KMS-11 (cell line): ENCODE measurements around the gene TCF4.

ENCODE experiments used
- H2AFZ ChIP-seq: fragments of 200-600 bp; sonication (generic); 2 replicates; pipeline ENCODE4 v1.6.1; 2016; ENCODE audit warnings: antibody characterized with exemption, mixed run types, low read depth
- H3K27ac ChIP-seq: fragments of 200-600 bp; sonication (generic); 2 replicates; pipeline ENCODE4 v1.6.1; 2016; ENCODE audit warnings: mild to moderate bottlenecking, mixed run types
- H3K27me3 ChIP-seq: fragments of 200-600 bp; sonication (generic); 2 replicates; pipeline ENCODE4 v1.6.1; 2017; ENCODE audit warnings: mild to moderate bottlenecking, low read depth, mixed run types, moderate library complexity; ENCODE audit not compliant: insufficient read depth
- H3K36me3 ChIP-seq: fragments of 200-600 bp; sonication (generic); 2 replicates; pipeline ENCODE4 v1.6.1; 2017; ENCODE audit warnings: mild to moderate bottlenecking, mixed run types; ENCODE audit not compliant: insufficient read depth
- H3K4me1 ChIP-seq: fragments of 200-600 bp; sonication (generic); 2 replicates; pipeline ENCODE4 v1.6.1; 2016; ENCODE audit warnings: mild to moderate bottlenecking, low read depth, mixed run types; ENCODE audit not compliant: poor library complexity, severe bottlenecking
- H3K4me2 ChIP-seq: fragments of 200-600 bp; sonication (generic); 2 replicates; pipeline ENCODE4 v1.7.0; 2016; ENCODE audit warnings: mild to moderate bottlenecking, mixed run types
- H3K4me3 ChIP-seq: fragments of 200-600 bp; sonication (generic); IDR thresholded peaks from 2 replicates; pipeline ENCODE4 v1.6.1; 2017; ENCODE audit warnings: low read depth, low read length, mixed read lengths; ENCODE audit not compliant: insufficient read depth
- H3K79me2 ChIP-seq: fragments of 200-600 bp; sonication (generic); 2 replicates; pipeline ENCODE4 v1.6.1; 2016; ENCODE audit warnings: low read depth, mixed run types; ENCODE audit not compliant: insufficient read depth
- H3K9ac ChIP-seq: fragments of 200-600 bp; sonication (generic); 2 replicates; pipeline ENCODE4 v1.6.1; 2016; ENCODE audit warnings: mild to moderate bottlenecking, mixed run types
- H4K20me1 ChIP-seq: fragments of 200-600 bp; sonication (generic); 2 replicates; pipeline ENCODE4 v1.6.1; 2016; ENCODE audit warnings: mild to moderate bottlenecking, mixed run types; ENCODE audit not compliant: insufficient read depth
- CTCF ChIP-seq: fragments of 200-600 bp; sonication (generic); conservative IDR thresholded peaks from 2 replicates; pipeline ENCODE4 v1.6.1; 2017; ENCODE audit warnings: low read depth, mild to moderate bottlenecking, antibody characterized with exemption, low read length, moderate library complexity, mixed read lengths

TCF4 gene

GRCh38 chr18:55337908-55338521, 250.0 kb downstream of the TCF4 start:
- Histone ChIP-seq H3K27me3 (no peaks in the 10 kb centered on the region), H3K36me3 (no peaks in the 10 kb centered on the region), H4K20me1 (no peaks in the 10 kb centered on the region), H2AFZ (no peak overlapping the region), H3K79me2 (no peaks in the 10 kb centered on the region), H3K4me2 (no peak overlapping the region), H3K4me1 (no peaks in the 10 kb centered on the region), H3K4me3 (no peak overlapping the region), H3K27ac (no peak overlapping the region), H3K9ac (no peak overlapping the region)
- TF ChIP-seq CTCF = no peak

DNA sequence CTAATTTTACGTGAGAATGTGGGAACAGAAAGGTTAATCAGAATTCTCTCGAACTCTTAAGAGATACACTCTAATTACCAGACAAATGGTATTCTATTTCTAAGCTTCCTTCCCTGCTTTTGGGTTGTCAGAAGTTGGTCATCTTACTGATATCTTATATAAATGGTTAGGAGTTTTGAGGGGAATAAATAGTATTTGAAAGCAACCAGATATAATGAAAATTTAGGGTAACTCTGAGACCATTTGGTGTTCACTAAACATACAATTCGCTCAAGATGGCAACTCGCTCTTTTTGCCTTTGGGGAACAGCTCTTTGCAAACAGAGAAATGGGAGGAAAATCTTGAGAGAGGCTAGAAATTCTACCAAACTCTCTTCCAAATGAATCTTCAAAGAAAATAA, 250.9 kb downstream of the TCF4 start:
- Histone ChIP-seq H3K36me3 (no peaks in the 10 kb centered on the region), H2AFZ (no peak overlapping the region), H3K4me3 (no peak overlapping the region), H3K79me2 (no peaks in the 10 kb centered on the region), H3K27ac (no peak overlapping the region), H4K20me1 (no peaks in the 10 kb centered on the region), H3K9ac (no peak overlapping the region), H3K27me3 (no peaks in the 10 kb centered on the region), H3K4me2 (no peak overlapping the region), H3K4me1 (no peaks in the 10 kb centered on the region)
- TF ChIP-seq CTCF = no peak

GRCh38 chr18:55336438-55337100, 251.4 kb downstream of the TCF4 start:
- Histone ChIP-seq H3K9ac (no peak overlapping the region), H3K4me1 (no peaks in the 10 kb centered on the region), H3K36me3 (no peaks in the 10 kb centered on the region), H3K4me3 (no peak overlapping the region), H3K27me3 (no peaks in the 10 kb centered on the region), H3K79me2 (no peaks in the 10 kb centered on the region), H4K20me1 (no peaks in the 10 kb centered on the region), H3K27ac (no peak overlapping the region), H3K4me2 (no peak overlapping the region), H2AFZ (no peak overlapping the region)
- no peak for TF ChIP-seq CTCF

- Histone ChIP-seq H4K20me1 (no peaks in the 10 kb centered on the region), H3K9ac (no peak overlapping the region), H2AFZ (no peak overlapping the region), H3K4me3 (no peak overlapping the region), H3K4me2 (no peak overlapping the region), H3K36me3 (no peaks in the 10 kb centered on the region), H3K27ac (no peak overlapping the region), H3K27me3 (no peaks in the 10 kb centered on the region), H3K4me1 (no peaks in the 10 kb centered on the region), H3K79me2 (no peaks in the 10 kb centered on the region)
- no peak for TF ChIP-seq CTCF
These were observed 253.1 kb downstream of the TCF4 start for GRCh38 chr18:55334875-55335274.
